Measurements from ENCODE around the gene FAAP100. TPM values are rescaled to one million over a fixed set of nuclear protein-coding genes. Genes with fewer than 3 reads are reported as not detected.
A peak's percentile ranks its signal among the peaks of the same experiment; 100 is the strongest.

Gene FAAP100
- total RNA-seq, 2 donors from 2014 or later: 27.8 to 50.4 TPM

DNA sequence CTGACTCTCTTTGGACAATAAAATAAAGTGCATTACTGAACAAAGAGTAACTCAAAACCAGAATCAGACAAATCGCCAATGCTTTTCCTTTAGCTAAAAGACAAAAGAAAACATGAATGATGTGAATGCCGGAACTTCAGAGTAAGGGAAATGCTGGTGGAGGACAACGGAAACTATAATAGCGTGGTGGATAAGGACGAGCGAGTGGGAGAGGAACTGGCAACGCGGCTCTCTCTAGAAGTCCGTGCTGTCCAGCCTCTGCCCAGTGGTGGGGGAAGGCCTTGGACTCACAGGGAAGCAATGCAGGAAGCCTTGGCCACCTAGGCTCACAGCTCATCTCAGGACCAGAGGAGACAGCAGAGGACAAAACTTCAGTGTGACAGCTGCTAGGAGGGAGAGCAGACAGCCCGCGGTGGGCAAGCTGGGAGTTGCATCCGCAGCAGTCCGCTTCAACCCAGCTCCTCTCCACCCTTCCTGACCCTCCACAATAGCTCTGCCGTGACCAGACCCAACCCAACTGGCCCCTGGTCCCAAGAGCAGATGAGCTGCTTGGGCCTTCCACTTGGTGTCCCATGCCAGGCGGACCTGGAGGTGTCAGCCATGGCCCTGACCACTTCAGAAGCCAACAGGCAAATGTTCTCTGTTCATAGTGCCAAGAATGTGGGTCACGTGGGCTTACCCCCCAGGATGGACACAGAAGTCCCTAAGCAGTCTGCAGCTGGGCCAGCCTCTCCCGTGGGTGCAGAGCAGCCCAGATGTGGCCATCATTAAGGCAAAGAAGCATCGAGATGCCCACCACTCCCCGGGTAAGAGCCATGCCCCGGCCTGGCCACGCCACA is 5.3 kb upstream of the FAAP100 start:
- intact Hi-C loops (cut with DNase I): loop anchor here (5.0 kb wide), 1 partner anchor 40 kb away; no protein-coding TSS in a partner anchor
- Histone ChIP-seq H3K36me3 (replicated peaks in 1 of 2; ENCODE audit: insufficient read depth in 1 of 2, low read depth in 2 of 2) (peaks cover 8% of the 10 kb centered on the region in 2 donors), H3K4me3 (no peak overlapping the region), H3K27ac (no peak overlapping the region), H3K27me3 (no peaks in the 10 kb centered on the region), H3K4me1 (peaks cover 15% of the 10 kb centered on the region), H3K9me3 (no peaks in the 10 kb centered on the region)
- 82 to 83% methylated on average over 12 to 21 of the region's 21 CpGs for WGBS, 2 donors
- no peak for DNase-seq
- ATAC-seq: no peak
- TF ChIP-seq POLR2A (IDR thresholded peaks at IDR 0.05) (no peak), CTCF (IDR thresholded peaks at IDR 0.05) (no peak)

GRCh38 chr17:81556863-81557262 is 4.7 kb upstream of the FAAP100 start:
- WGBS, 2 donors: 88 to 100% methylated on average over 1 to 6 of the region's 6 CpGs
- H3K36me3 ChIP-seq (replicated peaks in 1 of 2; ENCODE audit: insufficient read depth in 1 of 2, low read depth in 2 of 2): peaks cover 8% of the 10 kb centered on the region in 2 donors
- no peak for ATAC-seq
- H3K27ac ChIP-seq: no peak overlapping the region
- no peak for TF ChIP-seq CTCF (IDR thresholded peaks at IDR 0.05)
- no peak for TF ChIP-seq POLR2A (IDR thresholded peaks at IDR 0.05)
- H3K9me3 ChIP-seq: no peaks in the 10 kb centered on the region
- intact Hi-C loops (cut with DNase I): loop anchor here (5.0 kb wide), 1 partner anchor 40 kb away; no protein-coding TSS in a partner anchor
- no peaks in the 10 kb centered on the region for H3K27me3 ChIP-seq
- no peak for DNase-seq
- no peak overlapping the region for H3K4me3 ChIP-seq
- peaks cover 15% of the 10 kb centered on the region for H3K4me1 ChIP-seq

DNA sequence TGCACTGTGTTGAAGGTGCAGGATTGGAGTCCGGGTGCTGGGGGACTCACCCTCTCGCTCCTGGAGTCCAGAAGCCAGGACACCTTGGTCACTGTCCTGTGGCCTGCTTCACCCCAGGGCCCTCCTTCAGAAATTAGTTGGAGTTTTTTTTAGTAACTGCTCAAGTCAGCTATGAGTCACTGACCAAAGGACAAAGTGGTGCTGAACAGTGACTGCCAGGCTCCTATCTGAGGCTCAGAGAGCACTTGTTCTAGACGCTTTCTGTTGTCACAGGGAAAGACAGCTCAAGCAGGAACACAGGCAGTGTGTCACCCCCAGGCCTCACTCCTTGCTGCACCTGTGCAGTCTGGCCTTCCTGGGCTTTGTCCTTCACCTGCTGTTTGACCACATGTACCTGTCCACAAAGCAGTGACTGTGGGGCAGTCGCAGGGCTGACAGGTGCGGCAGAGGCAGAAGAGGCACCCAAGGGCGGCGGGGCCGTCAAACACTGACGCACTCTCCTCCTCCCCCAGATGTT is 4.1 kb upstream of the FAAP100 start:
- peaks cover 19% of the 10 kb centered on the region for H3K4me1 ChIP-seq
- H3K9me3 ChIP-seq: no peaks in the 10 kb centered on the region
- no peak overlapping the region for H3K4me3 ChIP-seq
- no peak for TF ChIP-seq POLR2A (IDR thresholded peaks at IDR 0.05)
- no peak for TF ChIP-seq CTCF (IDR thresholded peaks at IDR 0.05)
- DNase-seq (no peak), ATAC-seq (no peak)
- no peaks in the 10 kb centered on the region for H3K27me3 ChIP-seq
- no peak overlapping the region for H3K27ac ChIP-seq
- WGBS, 2 donors: 84 to 95% methylated on average over 6 to 9 of the region's 9 CpGs
- intact Hi-C loops (cut with DNase I): loop anchor here (5.0 kb wide), 1 partner anchor 41 kb away; no protein-coding TSS in a partner anchor
- H3K36me3 ChIP-seq (replicated peaks in 1 of 2; ENCODE audit: insufficient read depth in 1 of 2, low read depth in 2 of 2): peaks cover 8% of the 10 kb centered on the region in 2 donors

DNA sequence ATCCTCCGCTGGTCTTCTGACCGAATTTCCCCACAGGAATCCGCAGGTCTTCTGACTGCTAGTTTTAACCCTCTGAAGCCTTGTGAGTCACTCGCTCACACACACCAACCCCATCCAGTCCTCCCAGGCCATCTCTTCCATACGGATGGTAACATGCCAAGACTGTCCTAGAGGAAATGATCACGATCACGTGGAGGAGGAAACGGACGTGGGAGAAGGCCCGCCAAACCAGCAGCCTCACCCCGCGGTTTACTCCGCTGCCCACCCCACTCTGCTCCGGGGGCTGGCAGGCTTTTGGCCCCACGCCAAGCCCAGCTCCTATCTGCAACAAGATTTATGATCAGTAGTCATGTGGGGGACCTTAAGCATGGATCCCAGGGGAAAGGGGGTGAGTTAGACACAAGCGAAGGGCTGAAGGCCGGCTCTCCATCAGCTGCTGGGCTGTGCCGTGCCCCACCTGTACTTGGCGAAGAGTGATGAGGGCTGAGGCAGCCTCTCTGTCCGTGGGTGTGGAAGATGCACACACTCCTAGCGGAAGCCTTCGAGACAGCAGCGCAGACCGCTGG is 1.5 kb upstream of the FAAP100 start:
- 26 to 38% methylated on average over 23 to 24 of the region's 24 CpGs for WGBS, 2 donors
- TF ChIP-seq CTCF (IDR thresholded peaks at IDR 0.05) (no peak), POLR2A (IDR thresholded peaks at IDR 0.05) (no peak)
- peak in 2 of 4 donors; percentile 25 to 44 for DNase-seq
- H3K27me3 ChIP-seq: no peaks in the 10 kb centered on the region
- no peak overlapping the region for H3K4me3 ChIP-seq
- intact Hi-C loops (cut with DNase I): no loop called here
- peaks cover 35% of the 10 kb centered on the region for H3K4me1 ChIP-seq
- H3K36me3 ChIP-seq (replicated peaks in 1 of 2; ENCODE audit: insufficient read depth in 1 of 2, low read depth in 2 of 2): peaks cover 2 to 6% of the 10 kb centered on the region in 2 donors
- H3K9me3 ChIP-seq: no peaks in the 10 kb centered on the region
- ATAC-seq: no peak
- H3K27ac ChIP-seq: peak overlapping the region; percentile 26 to 86 (median 72)

All from body of pancreas (tissue), 4 donors.